DND-41 (cell line): ENCODE measurements around the gene RAB29.

ENCODE experiments used
- ATAC-seq: fragments of 200-7000 bp; cut with Tn5 transposase; 3 replicates; pipeline ENCODE4 v1.9.1; 2021; ENCODE audit warnings: low read depth; ENCODE audit not compliant: insufficient read depth
- DNase-seq: peaks from one replicate; pipeline ENCODE4 v3.0.0-alpha.2; 2020
- H2AFZ ChIP-seq: 2 replicates; pipeline ENCODE4 v1.6.0; 2012; ENCODE audit warnings: low read depth, low read length
- H3K27ac ChIP-seq: 2 replicates; pipeline ENCODE4 v1.5.1; 2012; ENCODE audit warnings: low read length, inconsistent platforms
- H3K27me3 ChIP-seq: fragments of 200-600 bp; sonication (generic); 2 replicates; pipeline ENCODE4 v1.6.0; 2012; ENCODE audit warnings: low read length, mild to moderate bottlenecking, inconsistent platforms; ENCODE audit not compliant: insufficient read depth, poor library complexity
- H3K36me3 ChIP-seq: 2 replicates; pipeline ENCODE4 v1.5.1; 2012; ENCODE audit warnings: low read length, inconsistent platforms; ENCODE audit not compliant: insufficient read depth
- H3K4me1 ChIP-seq: 2 replicates; pipeline ENCODE4 v1.5.1; 2012; ENCODE audit warnings: mild to moderate bottlenecking, low read length; ENCODE audit not compliant: insufficient read depth
- H3K4me2 ChIP-seq: 2 replicates; pipeline ENCODE4 v1.6.0; 2012; ENCODE audit warnings: mild to moderate bottlenecking, moderate library complexity, low read length, inconsistent platforms; ENCODE audit not compliant: insufficient read depth
- H3K4me3 ChIP-seq, 2 experiments: fragments of 200-600 bp in 1 of 2; shearing (Covaris generic) in 1 of 2; 2 replicates each; pipeline ENCODE4 v1.5.1; 2012 to 2016; ENCODE audit warnings: inconsistent platforms in 2 of 2, low read length in 2 of 2, mild to moderate bottlenecking in 2 of 2, low read depth in 1 of 2, moderate library complexity in 1 of 2
- H3K79me2 ChIP-seq: 2 replicates; pipeline ENCODE4 v1.6.0; 2012; ENCODE audit warnings: low read length, inconsistent platforms; ENCODE audit not compliant: insufficient read depth
- H3K9ac ChIP-seq: 2 replicates; pipeline ENCODE4 v1.6.0; 2012; ENCODE audit warnings: low read depth, mild to moderate bottlenecking, inconsistent platforms, low read length, moderate library complexity
- H3K9me3 ChIP-seq: 2 replicates; pipeline ENCODE4 v1.5.1; 2012; ENCODE audit warnings: low read length, moderate library complexity, mild to moderate bottlenecking, inconsistent platforms; ENCODE audit not compliant: insufficient read depth, severe bottlenecking
- H4K20me1 ChIP-seq: 2 replicates; pipeline ENCODE4 v1.6.0; 2012; ENCODE audit warnings: low read length; ENCODE audit not compliant: insufficient read depth
- CTCF ChIP-seq: IDR thresholded peaks from 2 replicates; pipeline ENCODE4 v1.5.1; 2012; ENCODE audit warnings: borderline replicate concordance, low read length, moderate library complexity, mild to moderate bottlenecking; ENCODE audit not compliant: poor library complexity, severe bottlenecking; ENCODE audit errors: extremely low read depth
- EZH2 ChIP-seq: IDR thresholded peaks from 3 replicates; pipeline ENCODE4 v1.6.1; 2012; ENCODE audit warnings: borderline replicate concordance, low read depth, mild to moderate bottlenecking, moderate library complexity, low read length, inconsistent platforms; ENCODE audit not compliant: severe bottlenecking

The RAB29 gene

GRCh38 chr1:205743977-205744376 is 31.3 kb downstream of the RAB29 start:
- H2AFZ ChIP-seq, result no peak overlapping the region
- no peak overlapping the region for H3K4me3 ChIP-seq
- TF ChIP-seq CTCF, result no peak
- TF ChIP-seq EZH2, result no peak
- peaks cover 58% of the 10 kb centered on the region for H3K4me1 ChIP-seq
- no peaks in the 10 kb centered on the region for H3K27me3 ChIP-seq
- no peaks in the 10 kb centered on the region for H3K9me3 ChIP-seq
- no peak overlapping the region for H3K9ac ChIP-seq
- peaks cover 87% of the 10 kb centered on the region for H3K36me3 ChIP-seq
- ATAC-seq, result no peak
- H4K20me1 ChIP-seq, result peaks cover 97% of the 10 kb centered on the region
- peak overlapping the region; percentile 19; the same call in 1 of the 2 replicates for H3K4me2 ChIP-seq
- no peak overlapping the region for H3K27ac ChIP-seq
- peaks cover 99% of the 10 kb centered on the region for H3K79me2 ChIP-seq
- DNase-seq, result no peak

- no peak for ATAC-seq
- TF ChIP-seq EZH2 (no peak), CTCF (no peak)
- no peaks in the 10 kb centered on the region for H3K27me3 ChIP-seq
- H3K4me1 ChIP-seq, result peaks cover 35% of the 10 kb centered on the region
- no peak overlapping the region for H3K27ac ChIP-seq
- H3K4me2 ChIP-seq, result peak overlapping the region; percentile 30; the same call in 1 of the 2 replicates
- H3K9me3 ChIP-seq, result no peaks in the 10 kb centered on the region
- H4K20me1 ChIP-seq, result peaks cover 93% of the 10 kb centered on the region
- no peak overlapping the region for H3K9ac ChIP-seq
- no peak for DNase-seq
- peaks cover 85% of the 10 kb centered on the region for H3K36me3 ChIP-seq
- H3K4me3 ChIP-seq, result no peak overlapping the region
- no peak overlapping the region for H2AFZ ChIP-seq
- peaks cover 99% of the 10 kb centered on the region for H3K79me2 ChIP-seq
Measured at GRCh38 chr1:205741681-205742080, 33.6 kb downstream of the RAB29 start.

GRCh38 chr1:205739348-205740160 is 35.7 kb downstream of the RAB29 start:
- Histone ChIP-seq H4K20me1 (peaks cover 91% of the 10 kb centered on the region), H3K9ac (no peak overlapping the region), H3K27me3 (no peaks in the 10 kb centered on the region), H3K79me2 (peaks cover 99% of the 10 kb centered on the region), H3K9me3 (no peaks in the 10 kb centered on the region), H3K36me3 (peaks cover 87% of the 10 kb centered on the region), H3K4me1 (peaks cover 14% of the 10 kb centered on the region), H3K4me2 (no peak overlapping the region; the same call in 1 of the 2 replicates), H3K4me3 (no peak overlapping the region), H2AFZ (no peak overlapping the region), H3K27ac (no peak overlapping the region)
- TF ChIP-seq CTCF, result peak; percentile 11
- no peak for TF ChIP-seq EZH2
- ATAC-seq (no peak), DNase-seq (no peak)

- Histone ChIP-seq H3K4me3 (no peak overlapping the region), H3K27me3 (no peaks in the 10 kb centered on the region), H3K27ac (no peak overlapping the region), H3K36me3 (peaks cover 93% of the 10 kb centered on the region), H4K20me1 (peaks cover 91% of the 10 kb centered on the region), H3K4me2 (no peak overlapping the region), H3K9ac (no peak overlapping the region), H2AFZ (no peak overlapping the region), H3K79me2 (peaks cover 100% of the 10 kb centered on the region), H3K9me3 (no peaks in the 10 kb centered on the region), H3K4me1 (peaks cover 5% of the 10 kb centered on the region; the same call in 1 of the 2 replicates)
- ATAC-seq (no peak), DNase-seq (no peak)
- no peak for TF ChIP-seq EZH2
- TF ChIP-seq CTCF, result no peak
Measured at GRCh38 chr1:205735218-205735617, 40.1 kb downstream of the RAB29 start.
